ENCODE results near the gene ZFAND5. TPM values are rescaled to one million over a fixed set of nuclear protein-coding genes. Genes with fewer than 3 reads are reported as not detected.

Gene ZFAND5
- total and polyA plus RNA-seq, 10 of the 15 experiments (the other 5 are each of a cell fraction or from before 2014, with no cell fraction given) = 22.5 to 107 (median 63.3) TPM

- TF ChIP-seq, protein P1, sequence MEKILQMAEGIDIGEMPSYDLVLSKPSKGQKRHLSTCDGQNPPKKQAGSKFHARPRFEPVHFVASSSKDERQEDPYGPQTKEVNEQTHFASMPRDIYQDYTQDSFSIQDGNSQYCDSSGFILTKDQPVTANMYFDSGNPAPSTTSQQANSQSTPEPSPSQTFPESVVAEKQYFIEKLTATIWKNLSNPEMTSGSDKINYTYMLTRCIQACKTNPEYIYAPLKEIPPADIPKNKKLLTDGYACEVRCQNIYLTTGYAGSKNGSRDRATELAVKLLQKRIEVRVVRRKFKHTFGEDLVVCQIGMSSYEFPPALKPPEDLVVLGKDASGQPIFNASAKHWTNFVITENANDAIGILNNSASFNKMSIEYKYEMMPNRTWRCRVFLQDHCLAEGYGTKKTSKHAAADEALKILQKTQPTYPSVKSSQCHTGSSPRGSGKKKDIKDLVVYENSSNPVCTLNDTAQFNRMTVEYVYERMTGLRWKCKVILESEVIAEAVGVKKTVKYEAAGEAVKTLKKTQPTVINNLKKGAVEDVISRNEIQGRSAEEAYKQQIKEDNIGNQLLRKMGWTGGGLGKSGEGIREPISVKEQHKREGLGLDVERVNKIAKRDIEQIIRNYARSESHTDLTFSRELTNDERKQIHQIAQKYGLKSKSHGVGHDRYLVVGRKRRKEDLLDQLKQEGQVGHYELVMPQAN (conservative IDR thresholded peaks at IDR 0.05) = no peak
- no peak for TF ChIP-seq CBX3 (IDR thresholded peaks at IDR 0.05; ENCODE audit: borderline replicate concordance, low read depth)
- TF ChIP-seq, protein P2, sequence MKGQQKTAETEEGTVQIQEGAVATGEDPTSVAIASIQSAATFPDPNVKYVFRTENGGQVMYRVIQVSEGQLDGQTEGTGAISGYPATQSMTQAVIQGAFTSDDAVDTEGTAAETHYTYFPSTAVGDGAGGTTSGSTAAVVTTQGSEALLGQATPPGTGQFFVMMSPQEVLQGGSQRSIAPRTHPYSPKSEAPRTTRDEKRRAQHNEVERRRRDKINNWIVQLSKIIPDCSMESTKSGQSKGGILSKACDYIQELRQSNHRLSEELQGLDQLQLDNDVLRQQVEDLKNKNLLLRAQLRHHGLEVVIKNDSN (IDR thresholded peaks at IDR 0.05; ENCODE audit: borderline replicate concordance, extremely low read length, insufficient read depth, low read depth, low read length) = no peak
- TF ChIP-seq RCOR1 (conservative IDR thresholded peaks at IDR 0.05; ENCODE audit: low read depth, low read length) = no peak
Observed at GRCh38 chr9:72305707-72306106, 59.3 kb downstream of the ZFAND5 start (continued).

DNA sequence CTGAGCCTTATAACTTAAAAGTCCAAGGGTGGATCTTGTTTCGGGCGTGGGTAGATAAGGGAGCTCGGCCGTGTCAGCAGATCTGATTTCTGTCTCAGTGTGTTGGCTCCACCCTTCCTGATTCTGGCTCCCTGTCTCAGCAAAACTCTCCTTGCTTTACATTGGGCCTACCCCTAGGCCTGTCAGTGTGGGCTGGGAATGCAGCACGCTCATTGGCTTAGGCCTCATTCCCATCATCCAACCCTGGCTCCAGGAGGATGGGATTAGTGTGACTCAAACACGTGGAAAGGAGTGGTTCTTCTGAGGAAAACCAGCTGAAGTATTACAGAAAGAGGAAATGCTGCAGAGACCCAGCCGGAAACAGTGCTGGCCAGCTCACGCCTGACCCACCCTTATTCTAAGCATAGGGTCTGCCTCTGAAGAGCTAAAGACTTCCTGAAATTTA is 59.9 kb downstream of the ZFAND5 start:
- H3K4me1 ChIP-seq (ENCODE audit: control insufficient read depth, insufficient read depth, low read length) = peaks cover 11% of the 10 kb centered on the region
- TF ChIP-seq POLR2AphosphoS5 (IDR thresholded peaks at IDR 0.05; ENCODE audit: low read length) = no peak
- TF ChIP-seq SPI1 (IDR thresholded peaks at IDR 0.05; ENCODE audit: borderline replicate concordance, insufficient read depth, low read depth, low read length) = peak; percentile 59
- peak overlapping the region; percentile 17; the same call in 1 of the 2 replicates for H3K4me2 ChIP-seq (ENCODE audit: control insufficient read depth, insufficient read depth)
- intact Hi-C loops (cut with micrococcal nuclease; ENCODE audit: unreplicated experiment) = no loop called here
- no peak overlapping the region; the same call in 1 of the 2 replicates for H3K4me3 ChIP-seq
- WGBS (ENCODE audit: insufficient coverage, insufficient replicate concordance, low lambda C conversion rate, missing lambda C conversion rate) = under 1% methylated on average over 8 of the region's 8 CpGs
- POLR2A ChIA-PET = interaction anchor here (0.5 kb wide), 1 partner anchor 73 kb away, joined by 5 read pairs; no protein-coding TSS in a partner anchor
- H3K9me3 ChIP-seq (replicated peaks; ENCODE audit: control insufficient read depth, insufficient read depth, low read length) = no peaks in the 10 kb centered on the region; the same call in 2 of the 3 replicates
- BruUV-seq (replicated peaks) = no TSS peak
- CTCF ChIA-PET = no interaction called here
- SMC1A ChIA-PET (ENCODE audit: uncharacterized antibody, unreplicated experiment) = interaction anchor here (1.0 to 3.0 kb wide), 2 partner anchors 12 to 57 kb away, joined by 3 to 17 read pairs; no protein-coding TSS in a partner anchor
- no peak overlapping the region for H3K9ac ChIP-seq (ENCODE audit: control insufficient read depth, insufficient read depth, low read length)
- no peak for DNase-seq (ENCODE audit: low read depth, low spot score)
- FAIRE-seq = no peak
- H3K36me3 ChIP-seq (ENCODE audit: control insufficient read depth in 2 of 2, insufficient read depth in 2 of 2, low read length in 1 of 2) = no peaks in the 10 kb centered on the region
- H2AFZ ChIP-seq (ENCODE audit: control insufficient read depth, low read depth, low read length) = peak overlapping the region; percentile 86
- in situ Hi-C loops (cut with MboI) = no loop called here
- RAD21 ChIA-PET (ENCODE audit: unreplicated experiment) = interaction anchor here (1.0 to 1.1 kb wide), 2 partner anchors 9 to 11 kb away, joined by 3 to 4 read pairs; no protein-coding TSS in a partner anchor
- no peaks in the 10 kb centered on the region for H3K79me2 ChIP-seq (ENCODE audit: control insufficient read depth, insufficient read depth, low read length)
- H3K27ac ChIP-seq (ENCODE audit: control insufficient read depth, insufficient read depth) = no peak overlapping the region; the same call in 1 of the 2 replicates
- ATAC-seq = peak; percentile 52
- no peaks in the 10 kb centered on the region for H3K27me3 ChIP-seq (replicated peaks in 1 of 2; ENCODE audit: control insufficient read depth in 2 of 2, insufficient read depth in 2 of 2, low read length in 1 of 2)
- H4K20me1 ChIP-seq (ENCODE audit: control insufficient read depth, insufficient read depth) = no peaks in the 10 kb centered on the region
